Ovary (tissue), 9 donors: ENCODE measurements around the gene SCG5. TPM values are rescaled to one million over a fixed set of nuclear protein-coding genes. Genes with fewer than 3 reads are reported as not detected.

Experiments used
- DNase-seq, 5 donors: peaks; one replicate each; pipeline ENCODE4 v3.0.0-alpha.2; 2019 to 2020
- H3K27ac ChIP-seq, 2 donors: fragments of 200-600 bp; one replicate each; pipeline versions ENCODE4 v1.5.1 to v1.8.0; 2019 to 2022
- H3K27me3 ChIP-seq: fragments of 200-600 bp; one replicate; pipeline ENCODE4 v1.8.0; 2022
- H3K36me3 ChIP-seq: fragments of 200-600 bp; sonication (generic); one replicate; pipeline ENCODE4 v1.5.1; 2019
- H3K4me1 ChIP-seq: one replicate; pipeline ENCODE4 v1.8.1; 2013; ENCODE audit warnings: mild to moderate bottlenecking, moderate library complexity; ENCODE audit not compliant: insufficient read depth
- H3K4me3 ChIP-seq: fragments of 200-600 bp; sonication (generic); one replicate; pipeline ENCODE4 v1.5.1; 2017
- H3K9me3 ChIP-seq, 2 donors: fragments of 200-600 bp in 1 of 2; sonication (generic) in 1 of 2; one replicate each; pipeline versions ENCODE4 v1.5.1 to v1.8.1; 2013 to 2019; ENCODE audit warnings: mild to moderate bottlenecking in 1 of 2, moderate library complexity in 1 of 2
- CTCF ChIP-seq, 3 donors: fragments of 450-650 bp in 2 of 3; fragments of 200-600 bp in 1 of 3; IDR thresholded peaks; one replicate each; pipeline versions ENCODE4 v1.5.1 to v1.8.0; 2016 to 2022; ENCODE audit warnings: antibody characterized with exemption in 3 of 3, mild to moderate bottlenecking in 1 of 3
- EP300 ChIP-seq: sonication (generic); formaldehyde crosslinking; IDR thresholded peaks from one replicate; pipeline ENCODE4 v1.6.1; 2017; ENCODE audit warnings: antibody characterized with exemption
- POLR2A ChIP-seq: fragments of 450-650 bp; IDR thresholded peaks from one replicate; pipeline ENCODE4 v1.6.1; 2017; ENCODE audit warnings: antibody characterized with exemption, mild to moderate bottlenecking, moderate library complexity
- WGBS, 3 donors: extraction: QIAGEN DNeasy Blood & Tissue Kit in 1 of 3; methylation state at CpG; one replicate each; pipeline versions ENCODE4 v1.1.5 to v1.1.7; 2013 to 2017; 5-methylcytosine and 5-hydroxymethylcytosine counted together
- intact Hi-C, 4 donors: fragments of 100-400 bp; cut with DNase I; formaldehyde crosslinking; loops; one replicate each; pipeline versions ENCODE4 v1.11.0 to v1.15.1; 2022 to 2023
- polyA plus RNA-seq, 2 donors: library from polyadenylated mRNA; stranded (reverse); fragments of 200-250 nt in 1 of 2; fragments of 350-450 nt in 1 of 2; fragmentation: Illumina TruSeq in 1 of 2; extraction: RNeasy Lipid Tissue Mini Kit (QIAGEN cat#74804) in 1 of 2; gene quantifications; one replicate each; pipeline ENCODE4 v1.2.3, GENCODE V29; 2013 to 2014
- total RNA-seq, 7 donors: library from RNA; depleted of rRNA in 2 of 7; stranded (reverse); fragments of >200 nt in 2 of 7; fragmentation: NEBNext Ultra II Directional in 3 of 7; extraction: Animal tissue kit (Norgen Biotek cat#: 25700) in 3 of 7; gene quantifications; one replicate each; pipeline versions ENCODE4 v1.1.0 to v1.2.4, GENCODE V29; 2016 to 2023
- donor health status: DM: no; HTN: no; CAD: no; lungs with moderate emphysema.
- donor health status: DM: no; HTN: no; CAD: no.
- donor health status: Bipolar disorder and iron deficiency.
- donor health status: DM: yes; HTN: yes; CAD: no.
- donor health status: DM: no; HTN: no; CAD: no.
- donor health status: DM: yes; HTN: yes; CAD: no.

The SCG5 gene
- total and polyA plus RNA-seq, 9 donors, result 0.63 to 34.1 (median 3.7) TPM; not detected in 1

GRCh38 chr15:32636410-32636809, 5.1 kb upstream of the SCG5 start:
- H3K27me3 ChIP-seq, result no peaks in the 10 kb centered on the region
- no peaks in the 10 kb centered on the region for H3K9me3 ChIP-seq
- H3K27ac ChIP-seq, result no peak overlapping the region
- no peak overlapping the region for H3K4me3 ChIP-seq
- no peak for DNase-seq
- TF ChIP-seq POLR2A, result no peak
- no peak for TF ChIP-seq CTCF (IDR thresholded peaks at IDR 0.05)
- TF ChIP-seq EP300, result no peak
- no peaks in the 10 kb centered on the region for H3K36me3 ChIP-seq
- intact Hi-C loops, result no loop called here
- WGBS, 3 donors, result 93 to 98% (median 95%) methylated on average over 3 of the region's 3 CpGs
- H3K4me1 ChIP-seq, result peaks cover 2% of the 10 kb centered on the region

GRCh38 chr15:32636908-32637567, 4.5 kb upstream of the SCG5 start:
- TF ChIP-seq POLR2A (no peak), CTCF (IDR thresholded peaks at IDR 0.05) (no peak), EP300 (no peak)
- intact Hi-C loops, result no loop called here
- 95 to 97% (median 96%) methylated on average over 8 of the region's 8 CpGs for WGBS, 3 donors

GRCh38 chr15:32637704-32638103, 3.8 kb upstream of the SCG5 start:
- no peak for DNase-seq
- Histone ChIP-seq H3K27ac (no peak overlapping the region), H3K27me3 (no peaks in the 10 kb centered on the region), H3K4me1 (peaks cover 2% of the 10 kb centered on the region), H3K9me3 (no peaks in the 10 kb centered on the region), H3K4me3 (no peak overlapping the region), H3K36me3 (no peaks in the 10 kb centered on the region)
- intact Hi-C loops, result no loop called here
- no peak for TF ChIP-seq POLR2A
- TF ChIP-seq CTCF (IDR thresholded peaks at IDR 0.05), result no peak
- TF ChIP-seq EP300, result no peak
- WGBS, 3 donors, result 97 to 100% (median 98%) methylated on average over 1 of the region's 1 CpG

More at GRCh38 chr15:32636908-32637567, 4.5 kb upstream of the SCG5 start:
- Histone ChIP-seq H3K9me3 (no peaks in the 10 kb centered on the region), H3K4me3 (no peak overlapping the region), H3K27ac (no peak overlapping the region), H3K4me1 (peaks cover 2% of the 10 kb centered on the region), H3K36me3 (no peaks in the 10 kb centered on the region), H3K27me3 (no peaks in the 10 kb centered on the region)
- DNase-seq, result no peak

- no peak for DNase-seq
- Histone ChIP-seq H3K4me1 (peaks cover 2% of the 10 kb centered on the region), H3K4me3 (no peak overlapping the region), H3K36me3 (no peaks in the 10 kb centered on the region), H3K27me3 (no peaks in the 10 kb centered on the region), H3K9me3 (no peaks in the 10 kb centered on the region), H3K27ac (no peak overlapping the region)
- WGBS, 3 donors, result 71 to 82% (median 79%) methylated on average over 5 of the region's 5 CpGs
- intact Hi-C loops, result no loop called here
- TF ChIP-seq EP300 (no peak), POLR2A (no peak), CTCF (IDR thresholded peaks at IDR 0.05) (no peak)
Observed at GRCh38 chr15:32642667-32643435, 1.3 kb downstream of the SCG5 start.
